Mammary epithelial cell (primary cell): Measurements from ENCODE around the gene CFAP299.

Experiments
- CTCF ChIP-seq, 2 donors: IDR thresholded peaks in 1 of 2; conservative IDR thresholded peaks in 1 of 2; 2 replicates each; pipeline ENCODE4 v1.5.1; 2011 to 2012; ENCODE audit warnings: inconsistent platforms in 2 of 2, low read length in 2 of 2, mild to moderate bottlenecking in 2 of 2, control low read depth in 1 of 2, low read depth in 1 of 2; ENCODE audit not compliant: insufficient read depth in 1 of 2; ENCODE audit errors: extremely low read depth in 1 of 2
- EZH2 ChIP-seq: IDR thresholded peaks from 2 replicates; pipeline ENCODE4 v1.6.1; 2012; ENCODE audit warnings: low read length, inconsistent platforms, borderline replicate concordance

- TF ChIP-seq CTCF (conservative IDR thresholded peaks at IDR 0.05 in 1 of 2, IDR thresholded peaks at IDR 0.05 in 1 of 2; ENCODE audit: extremely low read depth in 1 of 2, insufficient read depth in 1 of 2, low read depth in 1 of 2, low read length in 2 of 2) = no peak
- no peak for TF ChIP-seq EZH2
Measured at GRCh38 chr4:80874979-80875378, 539.4 kb downstream of the CFAP299 start.
